ENCODE results near the gene FRS2.

DNA sequence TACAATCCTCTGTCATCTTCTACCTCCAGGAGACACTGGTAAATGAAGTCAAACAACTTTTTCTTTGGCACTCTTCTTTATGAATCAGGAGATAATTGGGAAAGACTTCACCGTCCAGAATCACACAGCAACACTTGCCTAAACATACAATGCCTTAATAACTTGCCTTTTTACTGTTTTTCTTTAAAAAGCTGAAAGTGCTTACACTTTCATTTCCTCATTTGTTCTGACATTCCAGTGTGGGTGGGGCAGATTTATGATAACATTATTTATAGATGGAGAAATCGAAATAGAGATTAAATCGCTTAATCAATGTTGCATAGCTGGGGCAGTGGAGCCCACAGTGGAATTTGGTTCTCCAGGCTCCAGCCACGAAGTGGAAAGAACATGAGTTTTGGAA lies 2.8 kb upstream of the FRS2 start:
- TF ChIP-seq CTCF (conservative IDR thresholded peaks at IDR 0.05) (no peak), ZFX (IDR thresholded peaks at IDR 0.05) (no peak)

Data from C4-2B (cell line).